Occipital lobe (tissue), 2 donors: ENCODE measurements around the gene POU6F1. TPM values are rescaled to one million over a fixed set of nuclear protein-coding genes. Genes with fewer than 3 reads are reported as not detected.
A peak's percentile ranks its signal among the peaks of the same experiment; 100 is the strongest.

Experiments used
- DNase-seq: peaks from one replicate; lab custom pipeline; 2025; lab: John Stamatoyannopoulos, UW
- total RNA-seq: library from RNA; depleted of rRNA; stranded (reverse); fragments of >200 nt; gene quantifications from one replicate; pipeline ENCODE4 v1.2.3, GENCODE V29; 2014

POU6F1 gene
- total RNA-seq, 1 donor from 2014 or later = 14.5 TPM

DNA sequence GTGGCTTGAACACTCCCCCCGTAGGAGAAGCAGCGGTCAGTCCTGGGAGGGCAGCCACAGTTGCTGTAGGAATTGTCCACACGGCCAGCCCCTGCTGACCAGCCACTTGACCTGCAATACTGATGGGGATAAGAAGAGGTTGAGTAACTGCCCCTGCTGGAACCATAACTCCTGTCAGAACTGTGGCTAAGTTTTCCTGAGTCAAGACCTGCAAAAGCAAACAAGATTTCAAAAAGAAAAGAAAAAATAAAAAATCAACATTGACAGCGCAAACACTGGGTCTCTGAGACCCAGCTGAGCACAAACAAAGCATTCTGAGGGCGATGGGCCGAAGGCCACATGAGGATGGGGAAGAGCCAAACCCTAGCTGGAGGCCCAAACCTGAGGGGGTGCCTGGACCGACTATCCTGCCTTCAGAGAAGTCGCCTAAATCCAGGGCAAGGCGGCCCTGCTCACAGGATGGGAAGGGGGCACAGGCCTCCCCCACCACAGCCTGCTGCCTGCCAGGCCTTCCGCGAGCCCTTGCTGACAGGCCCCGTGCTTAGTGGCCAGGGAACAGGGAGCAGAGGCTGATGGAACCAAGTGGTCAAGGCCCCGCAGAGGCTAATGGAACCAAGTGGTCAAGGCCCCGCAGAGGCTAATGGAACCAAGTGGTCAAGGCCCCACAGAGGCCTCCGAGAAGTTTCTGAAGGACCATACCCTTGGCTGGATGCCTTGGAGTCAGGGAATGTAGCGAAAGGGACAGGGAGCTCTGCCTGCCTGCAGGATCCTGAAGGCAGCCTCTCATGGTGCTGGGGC lies 19.1 kb downstream of the POU6F1 start:
- no peak for DNase-seq

- no peak for DNase-seq
Measured at GRCh38 chr12:51197736-51198567, 19.9 kb downstream of the POU6F1 start.

- DNase-seq = no peak
Measured at GRCh38 chr12:51196547-51196946, 21.3 kb downstream of the POU6F1 start.

DNA sequence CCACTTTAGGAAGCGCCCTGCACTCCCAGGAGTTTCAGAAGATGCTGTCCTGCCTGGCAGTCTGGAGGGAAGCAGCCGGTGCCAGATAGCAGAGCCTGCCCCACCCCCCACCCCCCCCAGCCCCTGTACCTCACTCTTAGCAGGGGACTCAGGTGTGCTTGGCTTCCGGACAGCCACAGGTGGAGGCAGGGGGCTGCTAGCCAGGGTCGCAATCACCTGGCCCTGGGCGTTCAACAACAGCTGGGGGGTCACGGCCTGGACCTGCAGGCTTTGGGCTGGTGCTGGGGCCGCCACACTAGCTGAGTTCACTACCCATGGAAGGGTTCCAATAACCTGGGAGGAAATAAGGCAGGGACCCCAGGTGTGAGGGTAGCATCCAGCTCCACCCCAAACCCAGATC lies 22.0 kb downstream of the POU6F1 start:
- no peak for DNase-seq

DNA sequence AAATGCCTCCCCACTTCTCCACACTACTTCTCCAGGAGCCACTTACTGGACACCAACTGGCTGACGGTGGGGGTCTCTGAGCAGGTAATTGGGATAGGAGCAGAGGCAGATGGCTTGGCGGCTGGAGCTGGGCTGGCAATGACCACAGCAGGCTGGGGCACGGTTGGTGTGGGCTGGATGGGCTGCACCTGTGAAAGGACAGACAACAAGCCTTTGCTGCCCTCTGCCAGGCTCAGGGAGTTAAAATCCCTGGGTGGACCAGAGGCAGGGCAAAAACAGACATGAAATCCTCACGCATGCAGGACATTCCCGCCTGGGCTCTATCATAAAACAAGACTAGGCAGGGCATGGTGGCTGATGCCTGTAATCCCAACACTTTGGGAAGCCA lies 25.6 kb downstream of the POU6F1 start:
- DNase-seq = no peak

DNA sequence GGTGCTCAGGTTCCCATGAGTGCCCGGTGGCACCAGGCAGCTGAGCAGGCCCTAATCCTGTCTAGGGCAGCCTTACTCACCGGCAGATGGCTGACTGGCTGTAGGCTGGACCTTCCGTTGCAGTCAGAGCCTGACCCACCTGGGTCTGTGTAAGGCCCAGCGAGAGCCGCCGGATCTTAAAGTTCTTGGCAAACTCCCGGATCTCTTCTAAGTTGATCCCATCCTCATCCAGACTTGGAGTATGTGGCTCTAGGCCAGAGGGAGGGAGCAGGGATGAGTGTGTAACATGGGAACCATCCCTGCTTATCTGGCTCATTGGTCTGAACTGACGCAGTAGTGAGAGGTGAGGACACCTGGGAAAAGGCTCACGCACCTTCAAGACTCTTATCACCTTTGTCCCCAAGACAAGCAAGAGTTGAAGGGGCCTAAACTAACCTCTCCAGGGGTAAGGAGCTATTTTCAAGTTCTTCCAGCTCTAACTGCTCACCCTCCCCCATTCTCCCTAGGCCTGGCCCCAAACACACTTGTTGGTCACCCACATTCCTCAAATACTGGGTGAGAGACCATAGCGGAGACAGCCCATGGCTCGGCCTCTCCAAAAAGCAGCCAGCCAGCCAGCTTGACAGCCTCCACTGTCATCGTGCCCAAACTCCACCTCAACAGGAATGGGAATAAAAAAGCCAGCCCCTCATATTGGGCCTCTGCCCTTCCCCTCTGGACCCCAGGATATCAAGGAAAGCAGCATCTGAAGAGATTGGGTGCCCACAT lies 26.2 kb downstream of the POU6F1 start:
- no peak for DNase-seq

- no peak for DNase-seq
Measured at GRCh38 chr12:51190820-51191219, 27.0 kb downstream of the POU6F1 start.

DNA sequence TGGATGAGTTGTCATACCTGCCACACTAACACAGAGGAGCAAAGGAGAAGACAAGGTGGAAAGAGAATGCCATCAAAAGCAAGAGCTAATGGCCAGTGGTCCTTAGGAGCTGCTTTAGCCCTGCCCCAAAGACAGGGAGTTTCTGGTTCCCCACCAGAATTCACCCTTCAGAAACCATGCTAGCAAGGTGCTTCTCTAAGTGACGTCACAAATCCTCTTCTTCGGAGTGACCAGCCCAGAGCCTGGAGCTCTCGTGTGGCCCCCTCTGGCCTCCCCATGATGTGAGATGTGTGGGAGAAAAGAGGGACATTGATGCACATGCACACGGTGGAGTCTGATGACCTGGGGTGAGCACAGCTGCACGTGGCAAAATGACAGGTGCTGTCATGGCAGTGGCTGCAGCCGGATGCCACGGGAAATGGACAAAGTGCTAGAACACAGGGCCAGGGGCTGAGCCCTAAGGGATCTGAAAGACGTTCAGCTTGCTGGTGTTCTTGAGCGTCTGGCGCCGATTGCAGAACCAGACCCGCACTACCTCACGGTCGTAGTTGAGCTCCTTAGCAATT lies 28.0 kb downstream of the POU6F1 start:
- DNase-seq = no peak

DNA sequence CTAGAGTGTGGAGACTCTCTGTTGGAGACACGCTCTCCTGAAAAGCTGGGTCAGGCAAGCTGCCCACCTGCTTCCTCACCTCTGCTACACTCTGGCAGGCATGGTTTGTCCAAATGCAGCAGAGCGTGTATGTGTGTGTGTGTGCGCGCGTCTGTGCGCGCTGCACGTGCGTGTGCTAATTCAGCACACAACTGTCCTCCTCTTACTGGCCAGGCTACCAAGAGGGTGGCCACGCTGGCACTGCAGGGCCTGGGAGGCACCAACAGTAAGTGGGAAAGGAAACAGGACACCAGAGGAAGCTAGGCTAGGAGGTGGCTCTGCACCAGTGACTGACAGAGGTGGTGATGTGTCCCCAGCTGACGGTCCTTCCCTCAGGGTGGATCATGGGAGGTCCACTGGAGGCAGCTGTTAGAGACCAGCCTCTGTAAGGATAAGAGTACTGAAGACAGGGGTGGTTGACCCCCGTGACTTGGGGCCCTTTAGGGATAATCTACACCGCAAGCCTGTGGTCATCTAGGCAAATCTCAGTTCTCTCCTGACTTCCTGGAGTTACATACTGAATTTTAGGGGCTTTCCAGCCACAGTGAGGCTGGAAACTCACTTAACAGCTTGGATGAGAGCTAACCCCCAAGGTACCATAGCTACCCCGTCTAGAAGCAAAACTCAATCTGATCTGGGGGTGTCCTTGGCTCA lies 29.4 kb downstream of the POU6F1 start:
- DNase-seq = no peak

GRCh38 chr12:51187370-51187987 lies 30.4 kb downstream of the POU6F1 start:
- DNase-seq = no peak

DNA sequence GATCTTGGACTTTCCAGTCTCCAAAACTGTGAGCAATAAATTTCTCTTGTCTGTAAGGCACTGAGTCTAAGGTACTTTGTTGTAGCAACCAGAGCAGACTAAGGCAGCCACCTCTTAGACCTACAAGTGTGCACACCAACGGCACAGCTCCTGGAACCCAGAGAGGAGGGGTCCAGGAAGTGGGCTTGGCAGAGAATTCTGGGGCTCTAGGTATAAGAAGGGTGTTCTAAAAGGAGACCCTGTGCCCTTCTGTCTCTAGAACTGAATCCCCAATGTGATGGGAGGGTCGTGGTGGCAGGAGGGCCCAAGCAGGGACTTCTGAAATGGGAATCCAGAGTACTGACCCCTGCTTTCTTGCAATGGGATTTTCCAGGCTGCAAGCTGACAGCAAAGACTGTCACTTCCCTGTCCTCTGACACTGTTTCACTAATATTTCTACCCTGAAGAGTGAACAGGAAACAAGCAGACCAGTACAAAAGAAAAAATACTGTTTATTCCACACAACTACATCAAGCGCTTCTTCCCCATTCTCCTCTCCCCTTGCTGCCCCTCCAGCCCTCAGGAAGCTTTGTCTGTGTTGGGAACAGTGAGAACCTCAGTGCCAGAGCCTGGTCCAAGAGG lies 31.3 kb downstream of the POU6F1 start:
- DNase-seq = no peak

DNA sequence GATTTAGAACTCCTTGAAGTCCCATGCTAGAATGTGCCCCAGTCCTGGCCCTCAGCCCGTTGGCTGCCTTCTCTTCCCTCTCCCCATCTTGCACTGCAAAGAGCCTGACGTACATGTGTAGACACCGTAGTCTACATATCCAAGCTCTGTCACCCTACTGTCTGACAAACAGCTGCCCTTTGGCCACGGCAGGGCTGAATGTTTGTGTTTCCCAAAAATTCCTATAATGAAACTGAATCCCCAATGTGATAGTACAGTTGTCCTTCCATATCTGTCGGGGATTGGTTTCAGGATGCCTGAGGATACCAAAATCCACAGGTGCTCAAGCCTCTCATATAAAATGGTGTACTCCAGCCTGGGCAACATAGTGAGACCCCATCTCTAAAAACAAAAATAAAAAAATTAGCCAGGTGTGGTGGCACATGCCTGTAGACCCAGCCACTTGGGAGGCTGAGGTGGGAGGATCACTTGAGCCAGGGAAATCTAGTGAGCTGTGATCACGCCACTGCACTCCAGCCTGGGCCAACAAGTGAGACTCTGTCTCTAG lies 32.6 kb downstream of the POU6F1 start:
- DNase-seq = no peak

- DNase-seq = peak; percentile 10
Measured at GRCh38 chr12:51183816-51184215, 34.0 kb downstream of the POU6F1 start.

DNA sequence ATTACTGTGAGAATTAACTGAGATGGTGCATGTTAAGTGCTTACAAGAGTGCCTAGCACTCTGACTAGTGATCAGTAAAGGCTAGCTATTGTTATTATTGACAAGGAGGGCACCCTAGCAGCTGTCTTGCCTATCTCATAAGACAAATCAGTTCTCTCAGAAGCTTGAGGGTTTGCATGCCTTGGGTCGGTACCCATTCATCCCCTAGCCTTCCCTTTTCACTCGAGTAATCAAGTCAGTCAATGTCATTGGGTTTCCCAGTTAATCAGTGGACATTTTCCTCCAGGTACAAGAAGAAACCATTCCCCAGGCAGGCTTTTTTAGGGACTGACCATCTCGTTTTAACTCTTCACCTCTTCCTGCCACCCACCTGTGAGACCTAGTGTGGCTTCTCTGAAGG lies 34.5 kb downstream of the POU6F1 start:
- no peak for DNase-seq

DNA sequence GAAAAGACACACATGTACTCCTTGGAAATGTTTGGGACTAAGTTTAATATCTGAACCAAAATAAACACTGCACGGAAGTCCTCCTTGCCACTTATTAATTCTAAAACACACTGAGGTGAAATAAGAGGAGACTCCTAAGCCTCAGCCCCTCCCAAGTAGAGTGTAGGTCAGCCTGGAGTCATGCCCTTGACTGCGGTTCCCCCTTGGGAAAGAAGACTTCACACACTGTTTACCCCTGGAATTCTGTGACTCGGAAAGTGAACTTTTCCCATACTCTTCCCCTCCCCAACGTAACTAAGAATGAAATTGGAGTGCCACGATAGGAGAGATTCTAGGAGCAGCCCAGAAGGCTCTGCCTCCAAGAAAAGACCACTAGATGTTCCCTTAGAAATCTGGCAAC lies 36.3 kb downstream of the POU6F1 start:
- DNase-seq = no peak

DNA sequence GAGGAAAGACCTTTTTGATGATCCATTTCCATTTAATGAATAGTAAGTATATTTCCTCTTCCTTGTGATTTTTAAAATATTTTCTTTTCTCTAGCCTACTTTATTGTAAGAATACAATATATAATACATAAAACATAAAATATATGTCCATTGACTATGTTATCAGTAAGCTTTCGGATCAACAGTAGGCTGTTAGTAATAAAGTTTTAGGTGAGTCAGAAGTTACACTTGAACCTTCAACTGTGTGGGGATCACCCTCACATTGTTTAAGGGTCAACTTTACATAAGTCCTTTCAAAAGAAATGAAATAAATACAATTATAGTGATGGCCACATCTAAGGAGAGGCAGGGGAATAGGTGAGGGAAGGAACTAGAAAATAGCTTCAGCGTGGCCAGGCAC lies 40.0 kb downstream of the POU6F1 start:
- no peak for DNase-seq

DNA sequence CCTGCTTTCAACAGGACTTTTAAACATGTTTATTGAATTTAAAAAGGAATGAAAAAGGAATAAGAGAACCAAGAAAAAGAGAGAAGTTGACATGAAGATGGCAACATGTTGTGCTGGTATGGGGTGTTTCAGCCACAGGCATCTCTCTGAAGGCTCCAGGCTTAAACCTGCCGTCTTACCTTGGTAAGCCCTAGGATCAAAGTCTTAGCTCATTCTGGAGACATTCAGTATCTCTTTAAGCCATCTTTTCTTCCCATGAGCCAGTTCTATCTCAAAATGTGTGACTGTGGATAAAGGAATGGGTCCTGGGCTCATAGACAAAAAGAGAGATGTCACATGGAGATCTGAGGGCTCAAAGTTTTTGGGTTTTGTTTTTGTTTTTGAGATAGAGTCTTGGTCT lies 43.4 kb downstream of the POU6F1 start:
- no peak for DNase-seq

GRCh38 chr12:51172515-51173431 lies 45.1 kb downstream of the POU6F1 start, which contains the start of gene TFCP2:
TFCP2 (minus strand) TSS chr12:51173135; CDS start chr12:51172422, 713 bp downstream.
- peak; percentile 94 for DNase-seq
